ENCODE results near the gene AKR7A3.

Gene AKR7A3

GRCh38 chr1:19288324-19289241 lies at the start of gene AKR7A3:
Gene AKR7A3, minus strand, starts transcription at chr1:19288770. Its CDS starts 61 bp downstream, at chr1:19288709.
- peak within 1 kb of the TSS; percentile 41 for H3K4me3 ChIP-seq (ENCODE audit: low read length)
- peak; percentile 57 for DNase-seq (ENCODE audit: low read depth)

- no peak overlapping the region for H3K4me3 ChIP-seq (ENCODE audit: low read length)
- peak; percentile 65 for DNase-seq (ENCODE audit: low read depth)
These were observed 49.8 kb upstream of the AKR7A3 start for GRCh38 chr1:19338323-19338762.

DNA sequence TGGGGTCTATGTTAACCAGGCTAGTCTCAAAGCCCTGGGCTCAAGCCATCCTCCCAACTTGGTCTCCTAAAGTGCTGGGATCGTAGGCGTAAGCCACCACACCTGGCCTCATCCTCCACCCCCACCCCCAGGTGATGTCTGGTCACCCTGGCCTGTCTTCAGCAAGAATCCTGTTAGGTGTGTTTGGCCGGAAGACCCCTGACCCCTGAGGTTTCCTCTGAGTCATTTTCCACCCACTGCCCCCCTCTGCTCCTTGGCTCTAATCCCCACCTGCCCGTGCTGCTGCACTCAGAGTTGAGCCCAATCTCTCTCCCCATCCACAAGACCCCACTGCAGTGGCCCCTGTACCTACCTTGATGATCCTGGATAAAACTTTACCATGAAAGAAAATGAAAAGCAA lies 48.7 kb upstream of the AKR7A3 start:
- no peak for TF ChIP-seq CTCF (IDR thresholded peaks at IDR 0.05; ENCODE audit: insufficient read depth, low read depth, low read length, missing control alignments)
- no peak for DNase-seq (ENCODE audit: low read depth)
- no peak overlapping the region for H3K4me3 ChIP-seq (ENCODE audit: low read length)

More at GRCh38 chr1:19338323-19338762, 49.8 kb upstream of the AKR7A3 start:
- peak; percentile 75 for TF ChIP-seq CTCF (IDR thresholded peaks at IDR 0.05; ENCODE audit: insufficient read depth, low read depth, low read length, missing control alignments)

- no peak for TF ChIP-seq CTCF (IDR thresholded peaks at IDR 0.05; ENCODE audit: insufficient read depth, low read depth, low read length, missing control alignments)
These were observed 48.0 kb upstream of the AKR7A3 start for GRCh38 chr1:19336543-19336942.

GRCh38 chr1:19333587-19334354 lies 45.2 kb upstream of the AKR7A3 start:
- no peak for DNase-seq (ENCODE audit: low read depth)
- no peak for TF ChIP-seq CTCF (IDR thresholded peaks at IDR 0.05; ENCODE audit: insufficient read depth, low read depth, low read length, missing control alignments)
- no peak overlapping the region for H3K4me3 ChIP-seq (ENCODE audit: low read length)

More at GRCh38 chr1:19336543-19336942, 48.0 kb upstream of the AKR7A3 start:
- DNase-seq (ENCODE audit: low read depth): peak; percentile 74
- H3K4me3 ChIP-seq (ENCODE audit: low read length): no peak overlapping the region

DNA sequence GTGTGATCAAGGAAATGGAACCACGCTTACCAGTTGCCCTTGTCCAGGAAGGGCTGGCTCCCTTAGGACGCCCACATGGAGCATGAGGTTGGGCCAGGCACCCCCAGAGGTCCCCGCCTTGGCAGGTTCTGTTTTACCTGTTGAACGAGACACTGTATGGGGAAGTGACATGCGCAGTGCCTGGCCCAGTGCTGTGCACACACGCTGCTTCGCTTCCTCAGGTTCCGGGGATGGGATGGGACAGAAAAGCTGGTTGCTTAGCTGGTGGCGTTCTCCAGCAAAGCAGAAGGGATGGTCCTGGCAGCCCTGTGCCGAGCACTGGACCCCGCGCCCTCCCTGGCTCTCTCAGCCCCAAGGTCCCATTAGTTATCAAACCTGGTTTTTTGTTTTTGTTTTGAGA lies 44.3 kb upstream of the AKR7A3 start:
- no peak for DNase-seq (ENCODE audit: low read depth)
- H3K4me3 ChIP-seq (ENCODE audit: low read length): no peak overlapping the region

More for the DNA sequence above, 44.3 kb upstream of the AKR7A3 start:
- TF ChIP-seq CTCF (IDR thresholded peaks at IDR 0.05; ENCODE audit: insufficient read depth, low read depth, low read length, missing control alignments): no peak
